Sigmoid colon (tissue), 7 donors: Measurements from ENCODE around the gene TSPAN4. TPM values are rescaled to one million over a fixed set of nuclear protein-coding genes. Genes with fewer than 3 reads are reported as not detected.

Experiments
- DNase-seq: peaks from one replicate; pipeline ENCODE4 v3.0.0-alpha.2; 2019
- H3K27ac ChIP-seq, 4 donors: fragments of 200-600 bp; sonication (generic); one replicate each; pipeline ENCODE4 v1.5.1; 2016 to 2019; ENCODE audit warnings: mild to moderate bottlenecking in 1 of 4
- H3K27me3 ChIP-seq, 3 donors: fragments of 200-600 bp; sonication (generic); one replicate each; pipeline ENCODE4 v1.5.1; 2019; ENCODE audit warnings: mild to moderate bottlenecking in 1 of 3
- H3K36me3 ChIP-seq, 4 donors: fragments of 200-600 bp; sonication (generic); one replicate each; pipeline ENCODE4 v1.5.1; 2016 to 2019
- H3K4me1 ChIP-seq, 4 donors: fragments of 200-600 bp; sonication (generic); one replicate each; pipeline ENCODE4 v1.5.1; 2017 to 2019
- H3K4me3 ChIP-seq, 4 donors: fragments of 200-600 bp; sonication (generic); one replicate each; pipeline ENCODE4 v1.5.1; 2017 to 2019; ENCODE audit warnings: mild to moderate bottlenecking in 2 of 4, moderate library complexity in 1 of 4
- H3K9me3 ChIP-seq, 4 donors: fragments of 200-600 bp in 3 of 4; sonication (generic) in 3 of 4; one replicate each; pipeline versions ENCODE4 v1.5.1 to v1.6.1; 2013 to 2019
- CTCF ChIP-seq, 4 experiments: fragments of 450-650 bp in 3 of 4; fragments of 200-600 bp in 1 of 4; IDR thresholded peaks; one replicate each; pipeline ENCODE4 v1.5.1; 2016 to 2019; ENCODE audit warnings: antibody characterized with exemption in 4 of 4, mild to moderate bottlenecking in 3 of 4, moderate library complexity in 2 of 4
- EP300 ChIP-seq, 4 donors: sonication (generic); formaldehyde crosslinking; IDR thresholded peaks; one replicate each; pipeline ENCODE4 v1.6.1; 2017; ENCODE audit warnings: antibody characterized with exemption in 4 of 4
- POLR2A ChIP-seq, 2 donors: fragments of 450-650 bp; IDR thresholded peaks; one replicate each; pipeline ENCODE4 v1.6.1; 2016; ENCODE audit warnings: antibody characterized with exemption in 2 of 2, mild to moderate bottlenecking in 2 of 2, moderate library complexity in 2 of 2
- POLR2AphosphoS5 ChIP-seq, 4 donors: sonication (generic); formaldehyde crosslinking; IDR thresholded peaks; one replicate each; pipeline ENCODE4 v1.6.1; 2017; ENCODE audit warnings: antibody characterized with exemption in 4 of 4
- WGBS, 2 donors: extraction: QIAGEN DNeasy Blood & Tissue Kit; methylation state at CpG; one replicate each; pipeline ENCODE4 v1.1.7; 2013; 5-methylcytosine and 5-hydroxymethylcytosine counted together
- intact Hi-C: fragments of 100-400 bp; cut with DNase I; formaldehyde crosslinking; loops from one replicate; pipeline ENCODE4 v1.15.1; 2023
- polyA plus RNA-seq, 3 donors: library from polyadenylated mRNA; stranded (reverse); fragments of 200-250 nt; gene quantifications; one replicate each; pipeline ENCODE4 v1.2.3, GENCODE V29; 2013
- total RNA-seq, 4 donors: library from RNA; depleted of rRNA; stranded (reverse); fragments of >200 nt; gene quantifications; one replicate each; pipeline ENCODE4 v1.1.0, GENCODE V29; 2016
- donor health status: healthy with polysubstance abuse.
- donor health status: Bipolar disorder and iron deficiency.
- donor health status: healthy.

Gene TSPAN4
- total and polyA plus RNA-seq, 7 donors = 8.8 to 92.7 (median 79.2) TPM

GRCh38 chr11:836274-836673, 6.4 kb upstream of the TSPAN4 start:
- TF ChIP-seq CTCF (IDR thresholded peaks at IDR 0.05) = no peak
- TF ChIP-seq POLR2AphosphoS5 (IDR thresholded peaks at IDR 0.05) = no peak
- TF ChIP-seq EP300 (IDR thresholded peaks at IDR 0.05) = no peak
- no peak for TF ChIP-seq POLR2A (IDR thresholded peaks at IDR 0.05)
- intact Hi-C loops = no loop called here
- WGBS, 2 donors = 89 to 93% methylated on average over 14 of the region's 14 CpGs
- Histone ChIP-seq H3K4me1 (peaks cover 0 to 83% (median 59%) of the 10 kb centered on the region in 4 donors), H3K27me3 (peaks cover 2 to 12% (median 7%) of the 10 kb centered on the region in 3 donors), H3K9me3 (no peaks in the 10 kb centered on the region), H3K27ac (peak overlapping the region; percentile 56 to 89 (median 82)), H3K36me3 (peaks cover 18 to 52% (median 39%) of the 10 kb centered on the region in 4 donors), H3K4me3 (no peak overlapping the region)
- DNase-seq = no peak

- Histone ChIP-seq H3K9me3 (no peaks in the 10 kb centered on the region), H3K4me3 (no peak overlapping the region), H3K27ac (peak overlapping the region in 3 of 4 donors; percentile 82 to 89 (median 82)), H3K27me3 (peaks cover 0 to 8% (median 3%) of the 10 kb centered on the region in 3 donors), H3K36me3 (peaks cover 18 to 52% (median 39%) of the 10 kb centered on the region in 4 donors), H3K4me1 (peaks cover 0 to 83% (median 59%) of the 10 kb centered on the region in 4 donors)
- intact Hi-C loops = no loop called here
- WGBS, 2 donors = 89% methylated on average over 9 of the region's 9 CpGs
- DNase-seq = no peak
- TF ChIP-seq CTCF (IDR thresholded peaks at IDR 0.05) = no peak
- no peak for TF ChIP-seq EP300 (IDR thresholded peaks at IDR 0.05)
- no peak for TF ChIP-seq POLR2AphosphoS5 (IDR thresholded peaks at IDR 0.05)
- TF ChIP-seq POLR2A (IDR thresholded peaks at IDR 0.05) = no peak
These were observed 6.0 kb upstream of the TSPAN4 start for GRCh38 chr11:836700-837099.

GRCh38 chr11:837189-837989, 5.3 kb upstream of the TSPAN4 start:
- intact Hi-C loops = no loop called here
- H3K4me1 ChIP-seq = peaks cover 0 to 79% (median 57%) of the 10 kb centered on the region in 4 donors
- no peak overlapping the region for H3K4me3 ChIP-seq
- 82 to 89% methylated on average over 22 of the region's 22 CpGs for WGBS, 2 donors
- peak overlapping the region in 3 of 4 donors; percentile 11 to 89 (median 82) for H3K27ac ChIP-seq
- peaks cover 0 to 1% (median 0%) of the 10 kb centered on the region in 3 donors for H3K27me3 ChIP-seq
- H3K9me3 ChIP-seq = no peaks in the 10 kb centered on the region
- no peak for DNase-seq
- TF ChIP-seq CTCF (IDR thresholded peaks at IDR 0.05) = no peak
- peaks cover 18 to 52% (median 39%) of the 10 kb centered on the region in 4 donors for H3K36me3 ChIP-seq

GRCh38 chr11:837990-838307, 4.7 kb upstream of the TSPAN4 start:
- TF ChIP-seq CTCF (IDR thresholded peaks at IDR 0.05) = no peak
- no peak for TF ChIP-seq EP300 (IDR thresholded peaks at IDR 0.05)
- TF ChIP-seq POLR2AphosphoS5 (IDR thresholded peaks at IDR 0.05) = no peak
- TF ChIP-seq POLR2A (IDR thresholded peaks at IDR 0.05) = no peak
- intact Hi-C loops = no loop called here
- Histone ChIP-seq H3K27me3 (no peaks in the 10 kb centered on the region), H3K36me3 (peaks cover 18 to 52% (median 39%) of the 10 kb centered on the region in 4 donors), H3K27ac (peak overlapping the region in 3 of 4 donors; percentile 9 to 26 (median 22)), H3K4me3 (no peak overlapping the region), H3K4me1 (peaks cover 0 to 78% (median 54%) of the 10 kb centered on the region in 4 donors), H3K9me3 (no peaks in the 10 kb centered on the region)
- WGBS, 2 donors = 67 to 77% methylated on average over 8 of the region's 8 CpGs
- DNase-seq = no peak
